Testis (tissue), 3 donors: ENCODE measurements around the gene COBL. TPM values are rescaled to one million over a fixed set of nuclear protein-coding genes. Genes with fewer than 3 reads are reported as not detected.
"Not testable (repeated sequence)": the region's sequence is repeated elsewhere in the genome, so short reads cannot be mapped to it uniquely, and the experiment has no call there.

Experiments used
- DNase-seq: peaks from one replicate; pipeline ENCODE4 v3.0.0-alpha.2; 2019
- H3K27ac ChIP-seq, 2 donors: fragments of 200-600 bp; sonication (generic); one replicate each; pipeline ENCODE4 v1.5.1; 2019
- H3K27me3 ChIP-seq: fragments of 200-600 bp; sonication (generic); one replicate; pipeline ENCODE4 v1.5.1; 2019
- H3K36me3 ChIP-seq: fragments of 200-600 bp; sonication (generic); one replicate; pipeline ENCODE4 v1.5.1; 2017; ENCODE audit warnings: low read depth; ENCODE audit errors: missing control alignments
- H3K4me1 ChIP-seq: fragments of 200-600 bp; sonication (generic); one replicate; pipeline ENCODE4 v1.5.1; 2019
- H3K4me3 ChIP-seq, 2 donors: fragments of 200-600 bp; sonication (generic); one replicate each; pipeline ENCODE4 v1.5.1; 2017 to 2019
- H3K9me3 ChIP-seq: fragments of 200-600 bp; sonication (generic); one replicate; pipeline ENCODE4 v1.5.1; 2017
- POLR2A ChIP-seq: fragments of 450-650 bp; IDR thresholded peaks from one replicate; pipeline ENCODE4 v1.6.1; 2017; ENCODE audit warnings: antibody characterized with exemption, mild to moderate bottlenecking, moderate library complexity
- WGBS, 2 donors: methylation state at CpG; one replicate each; pipeline ENCODE4 v1.1.5; 2018; 5-methylcytosine and 5-hydroxymethylcytosine counted together
- intact Hi-C: fragments of 100-400 bp; cut with DNase I; formaldehyde crosslinking; loops from one replicate; pipeline ENCODE4 v1.15.1; 2023; ENCODE audit warnings: low total_unique reads
- polyA plus RNA-seq: library from polyadenylated mRNA; stranded (reverse); fragments of 350-450 nt; fragmentation: Illumina TruSeq; extraction: RNeasy Lipid Tissue Mini Kit (QIAGEN cat#74804); gene quantifications from one replicate; pipeline ENCODE4 v1.2.3, GENCODE V29; 2014; ENCODE audit warnings: low read depth, low replicate concordance; ENCODE audit not compliant: insufficient read depth
- total RNA-seq, 2 donors: library from RNA; depleted of rRNA; stranded (reverse); fragments of >200 nt; gene quantifications; one replicate each; pipeline ENCODE4 v1.2.3, GENCODE V29; 2016
- TF ChIP-seq, protein P1 (sequence below), 3 experiments: fragments of 450-650 bp in 2 of 3; fragments of 200-600 bp in 1 of 3; sonication (generic) in 1 of 3; IDR thresholded peaks; one replicate each; pipeline ENCODE4 v1.5.1; 2016 to 2019; ENCODE audit warnings: antibody characterized with exemption in 3 of 3, mild to moderate bottlenecking in 2 of 3, moderate library complexity in 1 of 3

The COBL gene
- total and polyA plus RNA-seq, 3 donors from 2014 or later, result 9.2 to 14.8 (median 12.3) TPM

DNA sequence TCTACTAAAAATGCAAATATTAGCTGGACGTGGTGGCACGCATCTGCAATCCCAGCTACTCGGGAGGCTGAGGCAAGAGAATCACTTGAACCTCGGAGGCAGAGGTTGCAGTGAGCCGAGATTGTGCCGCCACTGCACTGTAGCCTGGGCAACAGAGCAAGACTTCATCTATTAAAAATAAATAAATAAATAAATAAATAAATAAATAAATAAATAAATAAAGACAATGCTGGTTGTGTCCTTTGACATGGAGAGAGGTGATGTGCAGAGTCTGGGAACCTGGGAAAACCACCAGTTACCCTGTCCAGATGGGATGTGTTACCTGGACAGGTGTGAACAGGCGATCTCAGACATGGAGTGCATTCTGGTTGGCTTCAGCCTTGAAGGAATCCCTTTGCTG, 102.5 kb downstream of the COBL start:
- WGBS, 2 donors, result 96 to 97% methylated on average over 7 of the region's 7 CpGs
- no peak overlapping the region for H3K4me3 ChIP-seq
- DNase-seq, result no peak
- H3K9me3 ChIP-seq, result no peaks in the 10 kb centered on the region
- H3K4me1 ChIP-seq, result no peaks in the 10 kb centered on the region
- H3K36me3 ChIP-seq, result no peaks in the 10 kb centered on the region
- H3K27me3 ChIP-seq, result no peaks in the 10 kb centered on the region
- H3K27ac ChIP-seq, result no peak overlapping the region
- TF ChIP-seq POLR2A, result no peak
- TF ChIP-seq, protein P1, sequence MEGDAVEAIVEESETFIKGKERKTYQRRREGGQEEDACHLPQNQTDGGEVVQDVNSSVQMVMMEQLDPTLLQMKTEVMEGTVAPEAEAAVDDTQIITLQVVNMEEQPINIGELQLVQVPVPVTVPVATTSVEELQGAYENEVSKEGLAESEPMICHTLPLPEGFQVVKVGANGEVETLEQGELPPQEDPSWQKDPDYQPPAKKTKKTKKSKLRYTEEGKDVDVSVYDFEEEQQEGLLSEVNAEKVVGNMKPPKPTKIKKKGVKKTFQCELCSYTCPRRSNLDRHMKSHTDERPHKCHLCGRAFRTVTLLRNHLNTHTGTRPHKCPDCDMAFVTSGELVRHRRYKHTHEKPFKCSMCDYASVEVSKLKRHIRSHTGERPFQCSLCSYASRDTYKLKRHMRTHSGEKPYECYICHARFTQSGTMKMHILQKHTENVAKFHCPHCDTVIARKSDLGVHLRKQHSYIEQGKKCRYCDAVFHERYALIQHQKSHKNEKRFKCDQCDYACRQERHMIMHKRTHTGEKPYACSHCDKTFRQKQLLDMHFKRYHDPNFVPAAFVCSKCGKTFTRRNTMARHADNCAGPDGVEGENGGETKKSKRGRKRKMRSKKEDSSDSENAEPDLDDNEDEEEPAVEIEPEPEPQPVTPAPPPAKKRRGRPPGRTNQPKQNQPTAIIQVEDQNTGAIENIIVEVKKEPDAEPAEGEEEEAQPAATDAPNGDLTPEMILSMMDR (IDR thresholded peaks at IDR 0.05), result no peak
- intact Hi-C loops, result no loop called here

DNA sequence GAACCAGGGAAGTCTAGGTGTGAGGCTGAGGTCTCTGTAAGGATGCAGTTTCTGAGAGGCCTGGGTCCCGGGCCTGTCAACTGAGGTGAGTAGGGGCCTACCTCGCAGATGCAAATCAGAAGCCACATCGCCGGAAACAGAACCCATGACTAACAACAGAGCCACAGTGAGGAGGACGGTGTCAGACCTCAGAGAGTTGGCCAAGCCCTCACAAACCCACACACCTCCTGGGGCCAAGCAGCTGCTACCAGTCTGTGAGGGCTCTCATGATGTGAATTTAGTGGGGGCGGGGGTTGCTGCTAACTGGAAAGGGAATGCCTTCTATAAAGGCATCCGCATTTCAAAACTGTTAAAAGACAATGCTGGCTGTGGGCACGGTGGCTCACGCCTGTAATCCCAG, 103.0 kb downstream of the COBL start:
- intact Hi-C loops, result no loop called here

DNA sequence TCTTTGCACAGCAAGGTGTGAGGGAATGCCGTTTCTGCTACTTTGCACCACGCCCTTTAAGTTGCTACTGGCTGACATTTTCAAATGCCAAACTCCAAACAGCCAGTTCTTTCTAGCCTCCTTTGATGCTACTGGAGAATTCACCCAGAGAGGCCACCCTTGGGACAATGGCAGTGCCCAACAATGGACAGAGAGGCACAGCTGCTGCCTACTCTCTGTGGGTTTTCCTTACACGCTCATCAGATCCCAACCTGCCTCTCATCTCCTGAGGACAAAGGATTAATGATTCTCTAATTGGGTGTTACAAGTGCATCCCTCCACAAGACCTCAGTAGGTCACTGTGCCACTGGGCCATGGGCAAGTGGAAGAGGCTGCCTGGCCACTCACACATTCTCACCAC, 105.8 kb downstream of the COBL start:
- TF ChIP-seq, protein P1 (IDR thresholded peaks at IDR 0.05), result no peak
- TF ChIP-seq POLR2A, result no peak
- no peak overlapping the region for H3K4me3 ChIP-seq
- no peaks in the 10 kb centered on the region for H3K36me3 ChIP-seq
- WGBS, 2 donors, result 84 to 91% methylated on average over 2 to 3 of the region's 3 CpGs
- intact Hi-C loops, result no loop called here
- DNase-seq, result no peak
- H3K4me1 ChIP-seq, result no peaks in the 10 kb centered on the region
- no peak overlapping the region for H3K27ac ChIP-seq
- H3K27me3 ChIP-seq, result no peaks in the 10 kb centered on the region
- H3K9me3 ChIP-seq, result no peaks in the 10 kb centered on the region

More for the DNA sequence above, 103.0 kb downstream of the COBL start:
- H3K36me3 ChIP-seq, result no peaks in the 10 kb centered on the region
- no peak overlapping the region for H3K4me3 ChIP-seq
- H3K27ac ChIP-seq, result no peak overlapping the region
- no peaks in the 10 kb centered on the region for H3K27me3 ChIP-seq
- no peaks in the 10 kb centered on the region for H3K9me3 ChIP-seq
- WGBS, 2 donors, result 89 to 92% methylated on average over 9 of the region's 9 CpGs
- H3K4me1 ChIP-seq, result no peaks in the 10 kb centered on the region
- no peak for TF ChIP-seq POLR2A
- TF ChIP-seq, protein P1 (IDR thresholded peaks at IDR 0.05), result no peak
- no peak for DNase-seq

DNA sequence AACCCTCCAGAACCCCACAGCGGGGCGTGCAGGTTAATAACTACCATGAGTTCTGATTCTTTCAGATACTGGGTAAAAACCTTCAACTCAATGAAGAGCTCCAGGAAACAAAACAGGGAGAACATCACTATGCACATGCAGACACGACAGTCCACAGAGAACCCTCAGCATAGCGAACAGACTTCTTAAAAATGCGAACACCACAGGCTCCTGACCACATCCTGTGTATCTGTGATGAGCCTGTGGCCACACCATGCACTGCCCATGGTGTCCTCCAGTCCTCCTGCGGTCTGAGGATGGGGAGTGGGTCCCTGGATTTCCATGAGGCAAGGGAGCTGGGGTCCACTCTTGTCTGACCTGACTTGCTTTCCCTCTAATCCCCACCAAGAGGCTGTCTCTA, 107.2 kb downstream of the COBL start:
- Histone ChIP-seq H3K9me3 (no peaks in the 10 kb centered on the region), H3K36me3 (no peaks in the 10 kb centered on the region), H3K27ac (no peak overlapping the region), H3K27me3 (no peaks in the 10 kb centered on the region), H3K4me1 (no peaks in the 10 kb centered on the region), H3K4me3 (no peak overlapping the region)
- WGBS, 2 donors, result 88 to 95% methylated on average over 6 of the region's 6 CpGs
- no peak for DNase-seq
- intact Hi-C loops, result no loop called here
- TF ChIP-seq POLR2A, result no peak
- TF ChIP-seq, protein P1 (IDR thresholded peaks at IDR 0.05), result no peak

DNA sequence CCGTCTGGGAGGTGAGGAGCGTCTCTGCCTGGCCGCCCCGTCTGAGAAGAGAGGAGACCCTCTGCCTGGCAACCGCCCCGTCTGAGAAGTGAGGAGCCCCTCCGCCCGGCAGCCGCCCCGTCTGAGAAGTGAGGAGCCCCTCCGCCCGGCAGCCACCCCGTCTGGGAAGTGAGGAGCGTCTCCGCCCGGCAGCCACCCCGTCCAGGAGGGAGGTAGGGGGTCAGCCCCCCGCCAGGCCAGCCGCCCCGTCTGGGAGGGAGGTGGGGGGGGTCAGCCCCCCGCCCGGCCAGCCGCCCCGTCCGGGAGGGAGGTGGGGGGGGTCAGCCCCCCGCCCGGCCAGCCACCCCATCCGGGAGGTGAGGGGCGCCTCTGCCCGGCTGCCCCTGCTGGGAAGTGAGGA, 108.5 kb downstream of the COBL start:
- intact Hi-C loops, H3K9me3 ChIP-seq, DNase-seq, H3K36me3 ChIP-seq, H3K4me1 ChIP-seq, H3K4me3 ChIP-seq, H3K27ac ChIP-seq, H3K27me3 ChIP-seq: not testable (repeated sequence)
- 91% methylated on average over 14 of the region's 30 CpGs; no CpG with 5 or more reads in 1 of the 2 donors for WGBS, 2 donors
